Ishikawa (cell line): ENCODE data around the gene MRPL28.

ENCODE experiments used
- CEBPB ChIP-seq: IDR thresholded peaks from 2 replicates; pipeline ENCODE4 v1.6.1; 2012
- CREB1 ChIP-seq: IDR thresholded peaks from 2 replicates; pipeline ENCODE4 v1.6.1; 2012; ENCODE audit warnings: low read depth
- EGR1 ChIP-seq: IDR thresholded peaks from 2 replicates; pipeline ENCODE4 v1.6.1; 2012
- EP300 ChIP-seq: IDR thresholded peaks from 2 replicates; pipeline ENCODE4 v1.6.1; 2012; ENCODE audit warnings: borderline replicate concordance
- FOXM1 ChIP-seq: IDR thresholded peaks from 2 replicates; pipeline ENCODE4 v1.6.1; 2012; ENCODE audit warnings: low read depth, borderline replicate concordance
- NFIC ChIP-seq: IDR thresholded peaks from 2 replicates; pipeline ENCODE4 v1.6.1; 2012
- RAD21 ChIP-seq: IDR thresholded peaks from 2 replicates; pipeline ENCODE4 v1.6.1; 2012; ENCODE audit warnings: low read depth
- TAF1 ChIP-seq: IDR thresholded peaks from 2 replicates; pipeline ENCODE4 v1.6.1; 2012; ENCODE audit warnings: low read depth, mild to moderate bottlenecking
- TCF12 ChIP-seq: IDR thresholded peaks from 2 replicates; pipeline ENCODE4 v1.6.1; 2012; ENCODE audit warnings: low read depth
- TEAD4 ChIP-seq: IDR thresholded peaks from 2 replicates; pipeline ENCODE4 v1.6.1; 2012
- YY1 ChIP-seq: IDR thresholded peaks from 2 replicates; pipeline ENCODE4 v1.6.1; 2012; ENCODE audit warnings: low read depth
- TF ChIP-seq, protein P1 (sequence below): IDR thresholded peaks from 2 replicates; pipeline ENCODE4 v1.6.1; 2012
- TF ChIP-seq, protein P2 (sequence below): IDR thresholded peaks from 2 replicates; pipeline ENCODE4 v1.6.1; 2012; ENCODE audit warnings: low read depth, mild to moderate bottlenecking
- TF ChIP-seq, protein P3 (sequence below): IDR thresholded peaks from 2 replicates; pipeline ENCODE4 v1.6.1; 2012

DNA sequence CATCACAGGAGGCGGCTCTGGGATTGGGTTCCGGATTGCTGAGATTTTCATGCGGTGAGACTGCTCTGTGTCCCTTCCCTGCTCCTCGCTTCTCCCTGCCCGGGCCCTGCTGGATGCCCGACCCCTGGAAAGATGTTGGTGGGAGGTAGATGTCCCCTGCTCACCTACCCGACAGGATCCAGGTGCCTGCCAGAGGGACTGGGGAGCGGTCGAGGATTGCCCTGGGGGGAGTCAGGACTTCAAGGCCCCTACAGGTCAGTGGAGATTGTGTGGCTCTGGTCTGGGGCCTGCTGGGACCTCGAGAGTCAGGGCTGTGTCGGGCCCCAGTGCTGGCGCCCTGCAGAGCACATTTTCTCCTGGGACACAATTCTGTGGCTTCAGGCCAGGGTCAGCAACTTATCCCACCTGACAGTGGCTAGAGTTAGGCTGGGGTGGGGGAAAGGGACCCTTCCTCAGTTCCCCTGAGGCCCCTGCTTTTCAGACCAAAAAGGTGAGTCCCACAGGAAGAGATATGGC is 34.7 kb upstream of the MRPL28 start:
- no peak for TF ChIP-seq CREB1
- TF ChIP-seq CEBPB, result no peak
- TF ChIP-seq FOXM1, result no peak
- no peak for TF ChIP-seq EP300
- no peak for TF ChIP-seq RAD21
- no peak for TF ChIP-seq NFIC
- no peak for TF ChIP-seq TCF12
- TF ChIP-seq TAF1, result no peak
- TF ChIP-seq, protein P1, sequence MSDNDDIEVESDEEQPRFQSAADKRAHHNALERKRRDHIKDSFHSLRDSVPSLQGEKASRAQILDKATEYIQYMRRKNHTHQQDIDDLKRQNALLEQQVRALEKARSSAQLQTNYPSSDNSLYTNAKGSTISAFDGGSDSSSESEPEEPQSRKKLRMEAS, result no peak
- TF ChIP-seq EGR1, result no peak
- TF ChIP-seq, protein P2, sequence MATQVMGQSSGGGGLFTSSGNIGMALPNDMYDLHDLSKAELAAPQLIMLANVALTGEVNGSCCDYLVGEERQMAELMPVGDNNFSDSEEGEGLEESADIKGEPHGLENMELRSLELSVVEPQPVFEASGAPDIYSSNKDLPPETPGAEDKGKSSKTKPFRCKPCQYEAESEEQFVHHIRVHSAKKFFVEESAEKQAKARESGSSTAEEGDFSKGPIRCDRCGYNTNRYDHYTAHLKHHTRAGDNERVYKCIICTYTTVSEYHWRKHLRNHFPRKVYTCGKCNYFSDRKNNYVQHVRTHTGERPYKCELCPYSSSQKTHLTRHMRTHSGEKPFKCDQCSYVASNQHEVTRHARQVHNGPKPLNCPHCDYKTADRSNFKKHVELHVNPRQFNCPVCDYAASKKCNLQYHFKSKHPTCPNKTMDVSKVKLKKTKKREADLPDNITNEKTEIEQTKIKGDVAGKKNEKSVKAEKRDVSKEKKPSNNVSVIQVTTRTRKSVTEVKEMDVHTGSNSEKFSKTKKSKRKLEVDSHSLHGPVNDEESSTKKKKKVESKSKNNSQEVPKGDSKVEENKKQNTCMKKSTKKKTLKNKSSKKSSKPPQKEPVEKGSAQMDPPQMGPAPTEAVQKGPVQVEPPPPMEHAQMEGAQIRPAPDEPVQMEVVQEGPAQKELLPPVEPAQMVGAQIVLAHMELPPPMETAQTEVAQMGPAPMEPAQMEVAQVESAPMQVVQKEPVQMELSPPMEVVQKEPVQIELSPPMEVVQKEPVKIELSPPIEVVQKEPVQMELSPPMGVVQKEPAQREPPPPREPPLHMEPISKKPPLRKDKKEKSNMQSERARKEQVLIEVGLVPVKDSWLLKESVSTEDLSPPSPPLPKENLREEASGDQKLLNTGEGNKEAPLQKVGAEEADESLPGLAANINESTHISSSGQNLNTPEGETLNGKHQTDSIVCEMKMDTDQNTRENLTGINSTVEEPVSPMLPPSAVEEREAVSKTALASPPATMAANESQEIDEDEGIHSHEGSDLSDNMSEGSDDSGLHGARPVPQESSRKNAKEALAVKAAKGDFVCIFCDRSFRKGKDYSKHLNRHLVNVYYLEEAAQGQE, result no peak
- TF ChIP-seq YY1, result no peak
- no peak for TF ChIP-seq TEAD4
- TF ChIP-seq, protein P3, sequence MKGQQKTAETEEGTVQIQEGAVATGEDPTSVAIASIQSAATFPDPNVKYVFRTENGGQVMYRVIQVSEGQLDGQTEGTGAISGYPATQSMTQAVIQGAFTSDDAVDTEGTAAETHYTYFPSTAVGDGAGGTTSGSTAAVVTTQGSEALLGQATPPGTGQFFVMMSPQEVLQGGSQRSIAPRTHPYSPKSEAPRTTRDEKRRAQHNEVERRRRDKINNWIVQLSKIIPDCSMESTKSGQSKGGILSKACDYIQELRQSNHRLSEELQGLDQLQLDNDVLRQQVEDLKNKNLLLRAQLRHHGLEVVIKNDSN, result no peak
